Measurements from ENCODE around the gene SENP6.
"Not testable (repeated sequence)": the region's sequence is repeated elsewhere in the genome, so short reads cannot be mapped to it uniquely, and the experiment has no call there.

The SENP6 gene

GRCh38 chr6:75666592-75666991 lies 64.9 kb downstream of the SENP6 start:
- no peak for DNase-seq (ENCODE audit: low spot score)

GRCh38 chr6:75673884-75674283 lies 72.2 kb downstream of the SENP6 start:
- DNase-seq (ENCODE audit: low spot score): no peak

- DNase-seq (ENCODE audit: low spot score): no peak
These were observed 74.7 kb downstream of the SENP6 start for GRCh38 chr6:75676377-75676776.

GRCh38 chr6:75682548-75682947 lies 80.9 kb downstream of the SENP6 start:
- not testable (repeated sequence) for DNase-seq (ENCODE audit: low spot score)

GRCh38 chr6:75683005-75683404 lies 81.3 kb downstream of the SENP6 start:
- not testable (repeated sequence) for DNase-seq (ENCODE audit: low spot score)

GRCh38 chr6:75687535-75687934 lies 85.9 kb downstream of the SENP6 start:
- not testable (repeated sequence) for DNase-seq (ENCODE audit: low spot score)

GRCh38 chr6:75687937-75688336 lies 86.3 kb downstream of the SENP6 start:
- DNase-seq (ENCODE audit: low spot score): not testable (repeated sequence)

- no peak for DNase-seq (ENCODE audit: low spot score)
These were observed 87.9 kb downstream of the SENP6 start for GRCh38 chr6:75689576-75689975.

- no peak for DNase-seq (ENCODE audit: low spot score)
These were observed 89.3 kb downstream of the SENP6 start for GRCh38 chr6:75691012-75691411.

- no peak for DNase-seq (ENCODE audit: low spot score)
These were observed 91.9 kb downstream of the SENP6 start for GRCh38 chr6:75693534-75693933.

- DNase-seq (ENCODE audit: low spot score): no peak
These were observed 92.7 kb downstream of the SENP6 start for GRCh38 chr6:75694406-75694805.

GRCh38 chr6:75708334-75708733 lies 106.7 kb downstream of the SENP6 start:
- not testable (repeated sequence) for DNase-seq (ENCODE audit: low spot score)

GRCh38 chr6:75711173-75711572 lies 109.5 kb downstream of the SENP6 start:
- DNase-seq (ENCODE audit: low spot score): no peak

GRCh38 chr6:75719133-75719532 lies 117.5 kb downstream of the SENP6 start:
- no peak for DNase-seq (ENCODE audit: low spot score)

- no peak for DNase-seq (ENCODE audit: low spot score)
These were observed 121.7 kb downstream of the SENP6 start for GRCh38 chr6:75723382-75723781.

- DNase-seq (ENCODE audit: low spot score): no peak
These were observed 125.5 kb downstream of the SENP6 start for GRCh38 chr6:75727206-75727605.

GRCh38 chr6:75731029-75731428 lies 129.3 kb downstream of the SENP6 start:
- DNase-seq (ENCODE audit: low spot score): not testable (repeated sequence)

GRCh38 chr6:75735491-75736186 lies 134.0 kb downstream of the SENP6 start:
- no peak for DNase-seq (ENCODE audit: low spot score)

GRCh38 chr6:75743971-75744370 lies 142.3 kb downstream of the SENP6 start:
- DNase-seq (ENCODE audit: low spot score): no peak

GRCh38 chr6:75745404-75745803 lies 143.7 kb downstream of the SENP6 start:
- no peak for DNase-seq (ENCODE audit: low spot score)

- DNase-seq (ENCODE audit: low spot score): peak; percentile 43
These were observed 144.5 kb downstream of the SENP6 start for GRCh38 chr6:75746221-75746620.

GRCh38 chr6:75747152-75747992 lies 145.7 kb downstream of the SENP6 start:
- no peak for DNase-seq (ENCODE audit: low spot score)

GRCh38 chr6:75748003-75748742 lies 146.5 kb downstream of the SENP6 start:
- DNase-seq (ENCODE audit: low spot score): no peak
